ENCODE data around the gene HCRTR1. TPM values are rescaled to one million over a fixed set of nuclear protein-coding genes. Genes with fewer than 3 reads are reported as not detected.

HCRTR1 gene
- total and polyA plus RNA-seq, 2 experiments from 2014 or later = not detected

DNA sequence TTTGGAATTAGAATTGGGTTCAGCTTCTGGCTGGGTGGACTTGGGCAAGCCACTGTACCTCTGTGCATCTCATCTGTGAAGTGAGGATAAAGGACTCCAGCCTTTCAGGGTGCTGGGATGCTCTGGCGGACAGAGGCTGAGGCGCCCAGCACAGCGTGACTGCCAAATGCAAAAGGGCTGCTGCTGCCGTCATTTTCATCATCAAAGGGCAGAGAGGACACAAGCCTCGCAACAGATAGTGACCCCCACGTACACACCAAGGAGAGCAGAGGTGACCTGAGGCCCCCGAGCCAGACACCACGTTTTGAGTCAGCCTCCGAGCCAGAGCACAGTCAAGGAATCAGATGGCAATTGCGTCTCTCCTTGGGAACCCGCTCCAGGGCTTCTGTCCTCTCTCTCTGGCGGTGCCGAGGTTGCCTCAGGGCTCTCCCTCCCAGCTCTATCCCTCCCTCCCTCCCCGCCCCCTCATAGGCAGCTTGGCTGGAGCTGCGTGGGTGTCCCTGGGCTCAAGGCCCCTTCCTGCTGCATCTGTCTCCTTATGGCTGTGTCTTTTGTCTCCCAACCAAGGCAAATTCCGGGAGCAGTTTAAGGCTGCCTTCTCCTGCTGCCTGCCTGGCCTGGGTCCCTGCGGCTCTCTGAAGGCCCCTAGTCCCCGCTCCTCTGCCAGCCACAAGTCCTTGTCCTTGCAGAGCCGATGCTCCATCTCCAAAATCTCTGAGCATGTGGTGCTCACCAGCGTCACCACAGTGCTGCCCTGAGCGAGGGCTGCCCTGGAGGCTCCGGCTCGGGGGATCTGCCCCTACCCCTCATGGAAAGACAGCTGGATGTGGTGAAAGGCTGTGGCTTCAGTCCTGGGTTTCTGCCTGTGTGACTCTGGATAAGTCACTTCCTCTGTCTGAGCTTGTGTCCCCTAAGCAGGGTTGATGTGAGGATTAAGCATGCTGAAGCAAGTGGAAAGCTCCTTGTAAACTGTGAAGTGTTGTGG, 9.0 kb downstream of the HCRTR1 start:
- peak; percentile 73 for DNase-seq

DNA sequence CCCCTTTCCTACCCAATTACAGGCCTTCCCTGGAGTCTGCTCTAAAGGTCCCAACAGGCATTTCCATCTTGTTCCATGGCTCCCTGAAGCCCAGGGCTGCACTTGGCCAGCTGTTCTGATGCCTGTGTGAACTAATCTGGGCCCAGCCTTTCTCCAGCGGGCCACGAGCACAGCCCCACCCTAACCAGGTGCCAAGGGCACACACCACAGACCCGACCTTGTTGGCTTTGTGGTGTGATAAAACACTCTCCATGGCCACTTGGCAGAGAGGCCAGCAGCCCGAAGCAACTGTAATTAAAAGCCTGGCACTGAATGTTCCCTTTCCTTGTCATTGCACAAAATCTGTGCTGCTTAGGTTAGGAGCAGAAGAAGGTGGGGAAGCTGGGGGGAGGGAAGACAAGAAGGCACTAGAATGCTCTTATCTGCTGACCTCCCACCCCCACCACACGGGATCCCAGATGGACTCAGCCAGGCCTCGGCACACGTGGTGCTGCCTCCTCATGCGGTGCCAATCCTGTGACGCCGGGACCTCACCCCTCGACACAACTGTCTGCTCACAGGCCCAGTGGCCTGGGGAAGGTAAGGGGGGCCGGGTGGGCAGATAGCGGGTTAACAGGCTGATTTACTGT, 9.9 kb downstream of the HCRTR1 start:
- H3K9me3 ChIP-seq (ENCODE audit: low read depth) = no peaks in the 10 kb centered on the region
- peak overlapping the region; percentile 9; the same call in 1 of the 2 replicates for H3K9ac ChIP-seq
- peaks cover 25% of the 10 kb centered on the region; the same call in 1 of the 2 replicates for H3K36me3 ChIP-seq (ENCODE audit: low read depth)
- TF ChIP-seq EZH2phosphoT487 (IDR thresholded peaks at IDR 0.05; ENCODE audit: insufficient read depth, low read depth) (no peak), EZH2 (IDR thresholded peaks at IDR 0.05; ENCODE audit: insufficient read depth, poor library complexity, severe bottlenecking) (no peak)
- H4K20me1 ChIP-seq (ENCODE audit: insufficient read depth) = no peaks in the 10 kb centered on the region
- H3K4me2 ChIP-seq (ENCODE audit: unreplicated experiment) = no peak overlapping the region
- no peaks in the 10 kb centered on the region for H3K79me2 ChIP-seq (ENCODE audit: insufficient read depth)
- H3K27me3 ChIP-seq (replicated peaks; ENCODE audit: insufficient read depth) = no peaks in the 10 kb centered on the region
- in situ Hi-C loops (cut with MboI) = no loop called here
- no peaks in the 10 kb centered on the region for H3K9me2 ChIP-seq (ENCODE audit: insufficient read depth)
- no peak overlapping the region for H2AFZ ChIP-seq
- peak overlapping the region; percentile 53 for H3K27ac ChIP-seq
- WGBS, 2 experiments (ENCODE audit: low coverage in 1 of 2, low lambda C conversion rate in 2 of 2, missing lambda C conversion rate in 2 of 2) = 27 to 29% methylated on average over 8 to 13 of the region's 13 CpGs
- no peak overlapping the region for H3K4me3 ChIP-seq
- H3F3A ChIP-seq (ENCODE audit: insufficient read depth) = peaks cover 16% of the 10 kb centered on the region
- peaks cover 27% of the 10 kb centered on the region for H3K4me1 ChIP-seq (ENCODE audit: insufficient read depth)
- no peak for DNase-seq

More for the DNA sequence above, 9.0 kb downstream of the HCRTR1 start:
- Histone ChIP-seq H3K9ac (peak overlapping the region; percentile 20; the same call in 1 of the 2 replicates), H3K36me3 (ENCODE audit: low read depth) (0 out of 2 replicates have a peak, but pooled peaks cover 17% of the 10 kb centered on the region), H3K4me2 (ENCODE audit: unreplicated experiment) (peak overlapping the region; percentile 58), H3K4me1 (ENCODE audit: insufficient read depth) (peaks cover 27% of the 10 kb centered on the region), H3F3A (ENCODE audit: insufficient read depth) (peaks cover 16% of the 10 kb centered on the region), H3K9me3 (ENCODE audit: low read depth) (no peaks in the 10 kb centered on the region), H4K20me1 (ENCODE audit: insufficient read depth) (no peaks in the 10 kb centered on the region), H3K9me2 (ENCODE audit: insufficient read depth) (no peaks in the 10 kb centered on the region), H2AFZ (no peak overlapping the region), H3K79me2 (ENCODE audit: insufficient read depth) (no peaks in the 10 kb centered on the region), H3K27me3 (replicated peaks; ENCODE audit: insufficient read depth) (no peaks in the 10 kb centered on the region), H3K27ac (peak overlapping the region; percentile 53), H3K4me3 (no peak overlapping the region)
- WGBS, 2 experiments (ENCODE audit: low coverage in 1 of 2, low lambda C conversion rate in 2 of 2, missing lambda C conversion rate in 2 of 2) = 15 to 20% methylated on average over 20 to 23 of the region's 23 CpGs
- no peak for TF ChIP-seq EZH2phosphoT487 (IDR thresholded peaks at IDR 0.05; ENCODE audit: insufficient read depth, low read depth)
- no peak for TF ChIP-seq EZH2 (IDR thresholded peaks at IDR 0.05; ENCODE audit: insufficient read depth, poor library complexity, severe bottlenecking)
- in situ Hi-C loops (cut with MboI) = no loop called here

DNA sequence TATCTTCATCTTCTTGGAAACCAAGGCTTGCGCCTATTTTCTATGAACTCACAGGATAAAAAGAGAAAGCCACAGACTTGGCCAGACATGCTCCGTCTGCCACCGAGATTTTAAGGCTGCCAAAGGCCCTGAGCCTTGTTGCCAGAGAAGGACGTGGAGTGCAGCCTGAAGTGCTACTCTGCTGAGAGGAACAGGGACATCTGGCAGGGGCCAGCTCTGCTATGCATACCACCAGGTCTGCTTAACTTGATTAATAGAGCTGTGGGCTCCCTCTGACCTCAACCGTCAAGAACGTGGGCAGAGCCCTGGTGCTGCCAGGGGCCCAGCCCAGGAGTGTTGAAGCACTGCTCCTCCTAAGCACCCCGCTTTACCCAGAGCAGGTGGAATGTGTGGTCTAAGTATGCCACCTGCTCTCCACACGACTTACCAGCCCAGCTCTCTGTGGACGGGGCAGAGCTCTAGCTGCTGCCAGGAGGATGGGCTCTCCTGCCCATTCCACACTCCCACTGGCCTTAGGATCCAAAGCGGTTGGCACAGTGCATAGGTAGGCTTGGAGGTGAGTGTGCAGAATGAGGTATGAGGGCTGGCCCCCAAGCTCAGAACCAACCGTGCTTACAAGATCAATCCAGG, 10.6 kb downstream of the HCRTR1 start:
- Histone ChIP-seq H3K9ac (no peak overlapping the region), H3K79me2 (ENCODE audit: insufficient read depth) (peaks cover 5% of the 10 kb centered on the region; the same call in 1 of the 2 replicates), H3K36me3 (ENCODE audit: low read depth) (peaks cover 30% of the 10 kb centered on the region; the same call in 1 of the 2 replicates), H3K4me3 (no peak overlapping the region), H3F3A (ENCODE audit: insufficient read depth) (peaks cover 16% of the 10 kb centered on the region), H3K27me3 (replicated peaks; ENCODE audit: insufficient read depth) (no peaks in the 10 kb centered on the region), H3K4me1 (ENCODE audit: insufficient read depth) (peaks cover 27% of the 10 kb centered on the region), H2AFZ (no peak overlapping the region), H3K4me2 (ENCODE audit: unreplicated experiment) (no peak overlapping the region), H4K20me1 (ENCODE audit: insufficient read depth) (no peaks in the 10 kb centered on the region), H3K9me2 (ENCODE audit: insufficient read depth) (no peaks in the 10 kb centered on the region), H3K27ac (peak overlapping the region; percentile 53; the same call in 1 of the 2 replicates), H3K9me3 (ENCODE audit: low read depth) (no peaks in the 10 kb centered on the region)
- in situ Hi-C loops (cut with MboI) = no loop called here
- WGBS, 2 experiments (ENCODE audit: low coverage in 1 of 2, low lambda C conversion rate in 2 of 2, missing lambda C conversion rate in 2 of 2) = 61 to 65% methylated on average over 11 of the region's 11 CpGs
- DNase-seq = peak; percentile 25
- TF ChIP-seq EZH2phosphoT487 (IDR thresholded peaks at IDR 0.05; ENCODE audit: insufficient read depth, low read depth) (no peak), EZH2 (IDR thresholded peaks at IDR 0.05; ENCODE audit: insufficient read depth, poor library complexity, severe bottlenecking) (no peak)

Data from GM23248 (cell line).